B cell (primary cell): ENCODE data around the gene ADRB1. TPM values are rescaled to one million over a fixed set of nuclear protein-coding genes. Genes with fewer than 3 reads are reported as not detected.

Source experiments
- ATAC-seq: fragments of 200-7000 bp; cut with Tn5 transposase; one replicate; pipeline ENCODE4 v1.10.0; 2021; ENCODE audit warnings: low read depth, mild to moderate bottlenecking, moderate number of reproducible peaks, moderate library complexity
- CTCF ChIA-PET: fragments of 350-600 bp; sonication (Branson Sonifier 250); formaldehyde crosslinking; loops from one replicate; lab custom pipeline; 2021; ENCODE audit warnings: antibody characterized with exemption, inconsistent platforms; lab: Charles Lee
- POLR2A ChIA-PET: fragments of 350-600 bp; sonication (Branson Sonifier 250); formaldehyde crosslinking; loops from one replicate; lab custom pipeline; 2021; ENCODE audit warnings: antibody characterized with exemption; lab: Charles Lee
- DNase-seq: peaks from one replicate; pipeline ENCODE4 v3.0.0; 2013
- H2AFZ ChIP-seq: 2 replicates; pipeline ENCODE4 v1.6.1; 2012; ENCODE audit warnings: mild to moderate bottlenecking, low read depth, low read length; ENCODE audit not compliant: insufficient read depth, poor library complexity, severe bottlenecking
- H3K27ac ChIP-seq, 2 donors: 1 replicate in 1 of 2; 2 replicates in 1 of 2; pipeline ENCODE4 v1.5.1; 2012 to 2013; ENCODE audit warnings: low read length in 2 of 2, mild to moderate bottlenecking in 2 of 2, moderate library complexity in 1 of 2
- H3K27me3 ChIP-seq, 4 experiments: fragments of 200-600 bp in 1 of 4; sonication (generic) in 1 of 4; replicated peaks in 1 of 4; 1 replicate in 2 of 4; 2 replicates in 2 of 4; pipeline versions ENCODE4 v1.6.1 to v1.7.0; 2013 to 2016; ENCODE audit warnings: low read length in 3 of 4, mild to moderate bottlenecking in 2 of 4, mixed read lengths in 1 of 4, moderate library complexity in 1 of 4; ENCODE audit not compliant: insufficient read depth in 4 of 4, control insufficient read depth in 3 of 4; ENCODE audit errors: control extremely low read depth in 1 of 4
- H3K36me3 ChIP-seq, 2 experiments: replicated peaks in 1 of 2; 1 replicate in 1 of 2; 2 replicates in 1 of 2; pipeline versions ENCODE4 v1.6.1 to v1.7.1; 2013; ENCODE audit warnings: low read length in 1 of 2; ENCODE audit not compliant: insufficient read depth in 2 of 2, control insufficient read depth in 1 of 2; ENCODE audit errors: control extremely low read depth in 1 of 2, extremely low read depth in 1 of 2
- H3K4me1 ChIP-seq, 2 donors: fragments of 200-600 bp in 1 of 2; sonication (generic) in 1 of 2; 1 replicate in 1 of 2; 2 replicates in 1 of 2; pipeline versions ENCODE4 v1.5.1 to v1.6.1; 2013 to 2017; ENCODE audit warnings: low read length in 2 of 2; ENCODE audit not compliant: control insufficient read depth in 2 of 2, insufficient read depth in 2 of 2
- H3K4me2 ChIP-seq: replicated peaks from 2 replicates; pipeline ENCODE3; 2012; ENCODE audit warnings: mild to moderate bottlenecking, low read depth, low read length; ENCODE audit not compliant: poor library complexity, severe bottlenecking
- H3K4me3 ChIP-seq, 5 experiments: fragments of 200-600 bp in 1 of 5; sonication (generic) in 1 of 5; 1 replicate in 3 of 5; 2 replicates in 2 of 5; pipeline versions ENCODE4 v1.5.1 to v1.7.0; 2011 to 2016; ENCODE audit warnings: low read length in 4 of 5, mild to moderate bottlenecking in 4 of 5, low read depth in 2 of 5, control low read depth in 1 of 5, moderate library complexity in 1 of 5; ENCODE audit not compliant: insufficient read depth in 1 of 5; ENCODE audit errors: control extremely low read depth in 1 of 5, extremely low read depth in 1 of 5
- H3K79me2 ChIP-seq: fragments of 200-600 bp; sonication (generic); one replicate; pipeline ENCODE4 v1.6.0; 2016; ENCODE audit warnings: low read length; ENCODE audit not compliant: control insufficient read depth, insufficient read depth
- H3K9ac ChIP-seq: fragments of 200-600 bp; sonication (generic); 2 replicates; pipeline ENCODE4 v1.6.1; 2017; ENCODE audit warnings: mild to moderate bottlenecking, low read length, moderate library complexity
- H3K9me3 ChIP-seq, 3 donors: one replicate each; pipeline versions ENCODE4 v1.6.1 to v1.7.1; 2013; ENCODE audit warnings: low read length in 2 of 3; ENCODE audit not compliant: control insufficient read depth in 2 of 3, insufficient read depth in 1 of 3; ENCODE audit errors: control extremely low read depth in 1 of 3
- H4K20me1 ChIP-seq: 2 replicates; pipeline ENCODE4 v1.6.0; 2012; ENCODE audit warnings: mild to moderate bottlenecking, low read length; ENCODE audit not compliant: insufficient read depth, control insufficient read depth, poor library complexity, severe bottlenecking
- H3K27ac Mint-ChIP-seq: one replicate; pipeline ENCODE4 v1.8.0; 2021; ENCODE audit warnings: mixed read lengths
- H3K27me3 Mint-ChIP-seq: one replicate; pipeline ENCODE4 v1.8.0; 2021; ENCODE audit warnings: mixed read lengths
- H3K4me1 Mint-ChIP-seq: one replicate; pipeline ENCODE4 v1.8.0; 2021; ENCODE audit warnings: mixed read lengths
- H3K4me3 Mint-ChIP-seq: one replicate; pipeline ENCODE4 v1.8.0; 2021; ENCODE audit warnings: mixed read lengths
- H3K9me3 Mint-ChIP-seq: one replicate; pipeline ENCODE4 v1.8.0; 2022; ENCODE audit warnings: mixed read lengths; ENCODE audit not compliant: insufficient read depth
- CTCF ChIP-seq: fragments of 200-600 bp; IDR thresholded peaks from one replicate; pipeline ENCODE4 v1.8.0; 2022; ENCODE audit warnings: antibody characterized with exemption, mild to moderate bottlenecking
- EZH2 ChIP-seq: IDR thresholded peaks from 2 replicates; pipeline ENCODE4 v1.6.1; 2012; ENCODE audit warnings: borderline replicate concordance, low read depth, mild to moderate bottlenecking, moderate library complexity, low read length; ENCODE audit not compliant: insufficient read depth, poor library complexity, severe bottlenecking
- WGBS: methylation state at CpG from one replicate; pipeline ENCODE4 v1.1.5; 2013; ENCODE audit warnings: missing lambda C conversion rate; ENCODE audit not compliant: insufficient coverage; 5-methylcytosine and 5-hydroxymethylcytosine counted together
- intact Hi-C: fragments of 100-400 bp; cut with micrococcal nuclease; formaldehyde crosslinking; loops from one replicate; pipeline ENCODE4 v1.10.0; 2022
- polyA minus RNA-seq: library from RNA; depleted of rRNA, polyadenylated mRNA; stranded (reverse); fragments of >200 nt; gene quantifications from 2 replicates; pipeline ENCODE4 v1.2.3, GENCODE V29; 2012
- polyA plus RNA-seq: library from polyadenylated mRNA; depleted of rRNA; stranded (reverse); fragments of >200 nt; gene quantifications from 2 replicates; pipeline ENCODE4 v1.2.3, GENCODE V29; 2012
- total RNA-seq, 2 donors: library from RNA; stranded (reverse); fragments of 120-200 nt in 1 of 2; gene quantifications; 1 replicate in 1 of 2; 2 replicates in 1 of 2; pipeline versions ENCODE4 v1.2.3 to v1.2.4, GENCODE V29; 2013 to 2022

ADRB1 gene
- total RNA-seq (not detected in 2 replicates), polyA plus RNA-seq (0.09 and 0.10 TPM in 2 replicates), polyA minus RNA-seq (0.14 and 0.43 TPM in 2 replicates)
- 0.14 TPM for total RNA-seq (2013)

GRCh38 chr10:114043532-114044246, at the start of gene ADRB1:
Gene ADRB1 (plus strand): TSS chr10:114043866. CDS start chr10:114044133, 267 bp downstream.
- Histone ChIP-seq H3K4me1 (peaks cover 24 to 26% of the 10 kb centered on the region in 2 donors), H3K4me2 (peak within 1 kb of the TSS; percentile 93), H3K36me3 (no peaks in the 10 kb centered on the region), H4K20me1 (no peaks in the 10 kb centered on the region), H3K4me3 (peak within 1 kb of the TSS in 4 of 5 experiments; percentile 40 to 60 (median 53)), H3K27me3 (peaks cover 0 to 43% (median 38%) of the 10 kb centered on the region in 4 experiments), H3K27ac (no peak within 1 kb of the TSS), H3K9me3 (peaks cover 0 to 7% (median 0%) of the 10 kb centered on the region in 3 donors), H3K79me2 (no peaks in the 10 kb centered on the region), H2AFZ (peak within 1 kb of the TSS; percentile 72), H3K9ac (peak within 1 kb of the TSS; percentile 63)
- intact Hi-C loops, result no loop called here
- ChIA-PET CTCF (no interaction called here), POLR2A (no interaction called here)
- peak; percentile 35 for ATAC-seq
- DNase-seq, result peak; percentile 47
- Mint-ChIP-seq H3K4me3 (peak within 1 kb of the TSS; percentile 85), H3K27me3 (peaks cover 64% of the 10 kb centered on the region), H3K27ac (no peak within 1 kb of the TSS), H3K4me1 (peaks cover 21% of the 10 kb centered on the region), H3K9me3 (no peaks in the 10 kb centered on the region)
- TF ChIP-seq CTCF, result no peak
- TF ChIP-seq EZH2, result no peak
- WGBS, result 3% methylated on average over 90 of the region's 90 CpGs

- Histone ChIP-seq H3K79me2 (no peaks in the 10 kb centered on the region), H4K20me1 (no peaks in the 10 kb centered on the region), H3K27me3 (peaks cover 0 to 4% (median 2%) of the 10 kb centered on the region in 4 experiments), H3K4me2 (no peak overlapping the region), H3K9me3 (no peaks in the 10 kb centered on the region), H3K4me3 (no peak overlapping the region), H3K27ac (no peak overlapping the region), H3K9ac (no peak overlapping the region), H3K36me3 (no peaks in the 10 kb centered on the region), H3K4me1 (peaks cover 20 to 21% of the 10 kb centered on the region in 2 donors), H2AFZ (no peak overlapping the region)
- H3K4me1 Mint-ChIP-seq, result peaks cover 25% of the 10 kb centered on the region
- no peak overlapping the region for H3K27ac Mint-ChIP-seq
- ChIA-PET CTCF (interaction anchor here (0.9 to 1.0 kb wide), 2 partner anchors 15 to 173 kb away, joined by 3 read pairs; no protein-coding TSS in a partner anchor), POLR2A (no interaction called here)
- no peak for TF ChIP-seq EZH2
- TF ChIP-seq CTCF, result no peak
- no peak for ATAC-seq
- H3K9me3 Mint-ChIP-seq, result no peaks in the 10 kb centered on the region
- 90% methylated on average over 2 of the region's 2 CpGs for WGBS
- H3K4me3 Mint-ChIP-seq, result no peak overlapping the region
- peaks cover 39% of the 10 kb centered on the region for H3K27me3 Mint-ChIP-seq
- no peak for DNase-seq
- intact Hi-C loops, result no loop called here
These were observed 48.5 kb upstream of the ADRB1 start for GRCh38 chr10:113995201-113995600.
